Ascending aorta (tissue), 2 donors: ENCODE measurements around the gene ATG101. TPM values are rescaled to one million over a fixed set of nuclear protein-coding genes. Genes with fewer than 3 reads are reported as not detected.

ENCODE experiments used
- DNase-seq, 2 donors: peaks; one replicate each; pipeline ENCODE4 v3.0.0-alpha.2; 2019; ENCODE audit warnings: low spot score in 2 of 2
- H3K27ac ChIP-seq, 2 donors: fragments of 200-600 bp; sonication (generic); one replicate each; pipeline ENCODE4 v1.5.1; 2016 to 2017; ENCODE audit warnings: mild to moderate bottlenecking in 1 of 2
- H3K27me3 ChIP-seq: fragments of 200-600 bp; sonication (generic); one replicate; pipeline ENCODE4 v1.5.1; 2017
- H3K36me3 ChIP-seq, 2 donors: fragments of 200-600 bp; sonication (generic); one replicate each; pipeline ENCODE4 v1.5.1; 2016
- H3K4me1 ChIP-seq, 2 donors: fragments of 200-600 bp; sonication (generic); one replicate each; pipeline ENCODE4 v1.5.1; 2016 to 2017; ENCODE audit warnings: mild to moderate bottlenecking in 1 of 2
- H3K4me3 ChIP-seq, 2 donors: fragments of 200-600 bp; sonication (generic); one replicate each; pipeline ENCODE4 v1.5.1; 2016 to 2017; ENCODE audit warnings: mild to moderate bottlenecking in 1 of 2
- H3K9me3 ChIP-seq, 2 donors: fragments of 200-600 bp; sonication (generic); one replicate each; pipeline ENCODE4 v1.5.1; 2016
- CTCF ChIP-seq, 3 experiments: fragments of 200-600 bp in 2 of 3; fragments of 450-650 bp in 1 of 3; sonication (generic) in 2 of 3; IDR thresholded peaks; one replicate each; pipeline ENCODE4 v1.5.1; 2016 to 2019; ENCODE audit warnings: antibody characterized with exemption in 3 of 3, mild to moderate bottlenecking in 1 of 3, moderate library complexity in 1 of 3
- intact Hi-C: fragments of 100-400 bp; cut with DNase I; formaldehyde crosslinking; loops from one replicate; pipeline ENCODE4 v1.15.1; 2023
- total RNA-seq: library from RNA; depleted of rRNA; stranded (reverse); fragments of >200 nt; gene quantifications from one replicate; pipeline ENCODE4 v1.1.0, GENCODE V29; 2016

The ATG101 gene
- total RNA-seq, 1 donor from 2014 or later, result 39.8 TPM

GRCh38 chr12:52084491-52085231, 14.9 kb downstream of the ATG101 start:
- peaks cover 3 to 6% of the 10 kb centered on the region in 2 donors for H3K36me3 ChIP-seq
- H3K9me3 ChIP-seq, result no peaks in the 10 kb centered on the region
- TF ChIP-seq CTCF (IDR thresholded peaks at IDR 0.05), result no peak
- no peak for DNase-seq
- no peak overlapping the region for H3K4me3 ChIP-seq
- H3K27me3 ChIP-seq, result no peaks in the 10 kb centered on the region
- intact Hi-C loops, result no loop called here
- H3K27ac ChIP-seq, result no peak overlapping the region
- H3K4me1 ChIP-seq, result peaks cover 7 to 21% of the 10 kb centered on the region in 2 donors

GRCh38 chr12:52085682-52086180, 16.0 kb downstream of the ATG101 start:
- TF ChIP-seq CTCF (IDR thresholded peaks at IDR 0.05), result no peak
- peaks cover 7 to 21% of the 10 kb centered on the region in 2 donors for H3K4me1 ChIP-seq
- H3K4me3 ChIP-seq, result no peak overlapping the region
- no peaks in the 10 kb centered on the region for H3K27me3 ChIP-seq
- no peak for DNase-seq
- H3K27ac ChIP-seq, result no peak overlapping the region
- no peaks in the 10 kb centered on the region for H3K36me3 ChIP-seq
- intact Hi-C loops, result no loop called here
- no peaks in the 10 kb centered on the region for H3K9me3 ChIP-seq

- TF ChIP-seq CTCF (IDR thresholded peaks at IDR 0.05), result no peak
- H3K9me3 ChIP-seq, result no peaks in the 10 kb centered on the region
- intact Hi-C loops, result no loop called here
- no peaks in the 10 kb centered on the region for H3K36me3 ChIP-seq
- peaks cover 7 to 16% of the 10 kb centered on the region in 2 donors for H3K4me1 ChIP-seq
- DNase-seq, result no peak
- H3K27me3 ChIP-seq, result no peaks in the 10 kb centered on the region
- H3K4me3 ChIP-seq, result no peak overlapping the region
- H3K27ac ChIP-seq, result no peak overlapping the region
These were observed 16.6 kb downstream of the ATG101 start for GRCh38 chr12:52086366-52086765.

GRCh38 chr12:52086944-52087835, 17.4 kb downstream of the ATG101 start:
- DNase-seq, result peak in 1 of 2 donors; percentile 56

More at GRCh38 chr12:52086944-52087835, 17.4 kb downstream of the ATG101 start:
- peaks cover 0 to 10% of the 10 kb centered on the region in 2 donors for H3K4me1 ChIP-seq
- H3K4me3 ChIP-seq, result no peak overlapping the region
- intact Hi-C loops, result no loop called here
- H3K36me3 ChIP-seq, result no peaks in the 10 kb centered on the region
- no peak for TF ChIP-seq CTCF (IDR thresholded peaks at IDR 0.05)
- H3K9me3 ChIP-seq, result no peaks in the 10 kb centered on the region
- H3K27me3 ChIP-seq, result no peaks in the 10 kb centered on the region
- no peak overlapping the region for H3K27ac ChIP-seq
